ENCODE data around the gene C9orf153. TPM values are rescaled to one million over a fixed set of nuclear protein-coding genes. Genes with fewer than 3 reads are reported as not detected.

Gene C9orf153
- total and polyA plus RNA-seq, 2 of the 13 experiments (the other 11 are each of a cell fraction or from before 2014, with no cell fraction given) = 0.17 to 0.44 TPM

DNA sequence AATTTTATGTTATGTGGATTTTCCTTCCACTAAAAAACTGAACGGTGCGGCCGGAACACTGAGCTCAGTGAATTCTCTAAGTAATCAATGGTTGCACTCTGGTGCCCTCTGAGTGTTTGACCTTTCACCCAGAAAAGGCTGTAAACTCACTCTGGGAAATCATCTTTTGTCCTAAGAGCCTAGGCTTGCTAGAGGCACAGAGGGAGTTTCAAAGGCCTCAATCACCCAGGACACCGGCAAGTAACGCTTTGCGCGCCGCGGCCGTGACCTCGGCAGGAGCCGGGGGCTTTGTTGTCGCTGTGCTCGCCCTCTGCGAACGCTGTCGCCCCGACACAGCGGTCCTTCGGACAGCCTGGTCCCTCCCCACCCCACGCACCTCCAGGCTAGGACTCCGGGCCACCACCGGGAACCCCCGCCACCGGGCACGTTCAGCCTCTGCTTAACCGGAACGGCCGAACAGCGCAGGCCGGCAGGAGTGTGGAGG, 22.2 kb upstream of the C9orf153 start (continued):
- TF ChIP-seq, protein P1, sequence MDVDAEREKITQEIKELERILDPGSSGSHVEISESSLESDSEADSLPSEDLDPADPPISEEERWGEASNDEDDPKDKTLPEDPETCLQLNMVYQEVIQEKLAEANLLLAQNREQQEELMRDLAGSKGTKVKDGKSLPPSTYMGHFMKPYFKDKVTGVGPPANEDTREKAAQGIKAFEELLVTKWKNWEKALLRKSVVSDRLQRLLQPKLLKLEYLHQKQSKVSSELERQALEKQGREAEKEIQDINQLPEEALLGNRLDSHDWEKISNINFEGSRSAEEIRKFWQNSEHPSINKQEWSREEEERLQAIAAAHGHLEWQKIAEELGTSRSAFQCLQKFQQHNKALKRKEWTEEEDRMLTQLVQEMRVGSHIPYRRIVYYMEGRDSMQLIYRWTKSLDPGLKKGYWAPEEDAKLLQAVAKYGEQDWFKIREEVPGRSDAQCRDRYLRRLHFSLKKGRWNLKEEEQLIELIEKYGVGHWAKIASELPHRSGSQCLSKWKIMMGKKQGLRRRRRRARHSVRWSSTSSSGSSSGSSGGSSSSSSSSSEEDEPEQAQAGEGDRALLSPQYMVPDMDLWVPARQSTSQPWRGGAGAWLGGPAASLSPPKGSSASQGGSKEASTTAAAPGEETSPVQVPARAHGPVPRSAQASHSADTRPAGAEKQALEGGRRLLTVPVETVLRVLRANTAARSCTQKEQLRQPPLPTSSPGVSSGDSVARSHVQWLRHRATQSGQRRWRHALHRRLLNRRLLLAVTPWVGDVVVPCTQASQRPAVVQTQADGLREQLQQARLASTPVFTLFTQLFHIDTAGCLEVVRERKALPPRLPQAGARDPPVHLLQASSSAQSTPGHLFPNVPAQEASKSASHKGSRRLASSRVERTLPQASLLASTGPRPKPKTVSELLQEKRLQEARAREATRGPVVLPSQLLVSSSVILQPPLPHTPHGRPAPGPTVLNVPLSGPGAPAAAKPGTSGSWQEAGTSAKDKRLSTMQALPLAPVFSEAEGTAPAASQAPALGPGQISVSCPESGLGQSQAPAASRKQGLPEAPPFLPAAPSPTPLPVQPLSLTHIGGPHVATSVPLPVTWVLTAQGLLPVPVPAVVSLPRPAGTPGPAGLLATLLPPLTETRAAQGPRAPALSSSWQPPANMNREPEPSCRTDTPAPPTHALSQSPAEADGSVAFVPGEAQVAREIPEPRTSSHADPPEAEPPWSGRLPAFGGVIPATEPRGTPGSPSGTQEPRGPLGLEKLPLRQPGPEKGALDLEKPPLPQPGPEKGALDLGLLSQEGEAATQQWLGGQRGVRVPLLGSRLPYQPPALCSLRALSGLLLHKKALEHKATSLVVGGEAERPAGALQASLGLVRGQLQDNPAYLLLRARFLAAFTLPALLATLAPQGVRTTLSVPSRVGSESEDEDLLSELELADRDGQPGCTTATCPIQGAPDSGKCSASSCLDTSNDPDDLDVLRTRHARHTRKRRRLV (CRISPR knock-in tag; IDR thresholded peaks at IDR 0.05) = 0 out of 2 replicates have a peak, but pooled peaks have one; percentile 29
- TF ChIP-seq ZNF136 (CRISPR knock-in tag; IDR thresholded peaks at IDR 0.05; ENCODE audit: low read depth) (no peak), STAG1 (CRISPR knock-in tag; IDR thresholded peaks at IDR 0.05) (no peak), ZMYM3 (CRISPR knock-in tag; IDR thresholded peaks at IDR 0.05) (no peak), GATA4 (IDR thresholded peaks at IDR 0.05; ENCODE audit: borderline replicate concordance, low read depth) (no peak), ZNF773 (CRISPR knock-in tag; IDR thresholded peaks at IDR 0.05; ENCODE audit: borderline replicate concordance) (no peak), CSRNP1 (CRISPR knock-in tag; IDR thresholded peaks at IDR 0.05) (0 out of 2 replicates have a peak, but pooled peaks have one; percentile 6), TOE1 (CRISPR knock-in tag; IDR thresholded peaks at IDR 0.05) (no peak), PAF1 (CRISPR knock-in tag; IDR thresholded peaks at IDR 0.05) (no peak), HNF4A (CRISPR knock-in tag; IDR thresholded peaks at IDR 0.05) (peak; percentile 23; the same call in 1 of the 2 replicates), ZNF839 (CRISPR knock-in tag; IDR thresholded peaks at IDR 0.05; ENCODE audit: borderline replicate concordance) (peak; percentile 81; the same call in 1 of the 2 replicates), MYPOP (CRISPR knock-in tag; IDR thresholded peaks at IDR 0.05) (peak; percentile 20; the same call in 1 of the 2 replicates), PHF20 (CRISPR knock-in tag; IDR thresholded peaks at IDR 0.05) (peak; percentile 39; the same call in 1 of the 2 replicates), REPIN1 (CRISPR knock-in tag; IDR thresholded peaks at IDR 0.05; ENCODE audit: borderline replicate concordance, low read depth) (peak; percentile 44; the same call in 1 of the 2 replicates), HNRNPK (IDR thresholded peaks at IDR 0.05; ENCODE audit: low read depth, low read length, poor library complexity, severe bottlenecking) (peak; percentile 2), ETV5 (CRISPR knock-in tag; IDR thresholded peaks at IDR 0.05; ENCODE audit: borderline replicate concordance) (no peak), SNAI1 (CRISPR knock-in tag; IDR thresholded peaks at IDR 0.05; ENCODE audit: borderline replicate concordance) (peak; percentile 88; the same call in 1 of the 2 replicates)
- TF ChIP-seq, protein P2, sequence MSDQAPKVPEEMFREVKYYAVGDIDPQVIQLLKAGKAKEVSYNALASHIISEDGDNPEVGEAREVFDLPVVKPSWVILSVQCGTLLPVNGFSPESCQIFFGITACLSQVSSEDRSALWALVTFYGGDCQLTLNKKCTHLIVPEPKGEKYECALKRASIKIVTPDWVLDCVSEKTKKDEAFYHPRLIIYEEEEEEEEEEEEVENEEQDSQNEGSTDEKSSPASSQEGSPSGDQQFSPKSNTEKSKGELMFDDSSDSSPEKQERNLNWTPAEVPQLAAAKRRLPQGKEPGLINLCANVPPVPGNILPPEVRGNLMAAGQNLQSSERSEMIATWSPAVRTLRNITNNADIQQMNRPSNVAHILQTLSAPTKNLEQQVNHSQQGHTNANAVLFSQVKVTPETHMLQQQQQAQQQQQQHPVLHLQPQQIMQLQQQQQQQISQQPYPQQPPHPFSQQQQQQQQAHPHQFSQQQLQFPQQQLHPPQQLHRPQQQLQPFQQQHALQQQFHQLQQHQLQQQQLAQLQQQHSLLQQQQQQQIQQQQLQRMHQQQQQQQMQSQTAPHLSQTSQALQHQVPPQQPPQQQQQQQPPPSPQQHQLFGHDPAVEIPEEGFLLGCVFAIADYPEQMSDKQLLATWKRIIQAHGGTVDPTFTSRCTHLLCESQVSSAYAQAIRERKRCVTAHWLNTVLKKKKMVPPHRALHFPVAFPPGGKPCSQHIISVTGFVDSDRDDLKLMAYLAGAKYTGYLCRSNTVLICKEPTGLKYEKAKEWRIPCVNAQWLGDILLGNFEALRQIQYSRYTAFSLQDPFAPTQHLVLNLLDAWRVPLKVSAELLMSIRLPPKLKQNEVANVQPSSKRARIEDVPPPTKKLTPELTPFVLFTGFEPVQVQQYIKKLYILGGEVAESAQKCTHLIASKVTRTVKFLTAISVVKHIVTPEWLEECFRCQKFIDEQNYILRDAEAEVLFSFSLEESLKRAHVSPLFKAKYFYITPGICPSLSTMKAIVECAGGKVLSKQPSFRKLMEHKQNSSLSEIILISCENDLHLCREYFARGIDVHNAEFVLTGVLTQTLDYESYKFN (CRISPR knock-in tag; conservative IDR thresholded peaks at IDR 0.05) = 0 out of 2 replicates have a peak, but pooled peaks have one; percentile 30
